Psoas muscle (tissue), 8 donors: Measurements from ENCODE around the gene ZNF850. TPM values are rescaled to one million over a fixed set of nuclear protein-coding genes. Genes with fewer than 3 reads are reported as not detected.
"Not testable (repeated sequence)": the region's sequence is repeated elsewhere in the genome, so short reads cannot be mapped to it uniquely, and the experiment has no call there.

Experiments used
- ATAC-seq, 4 donors: fragments of 200-7000 bp; cut with Tn5 transposase; one replicate each; pipeline ENCODE4 v1.9.1; 2020; ENCODE audit warnings: moderate library complexity in 3 of 4, mild to moderate bottlenecking in 2 of 4
- DNase-seq, 2 donors: peaks; one replicate each; pipeline ENCODE4 v3.0.0-alpha.2; 2020
- H3K27ac ChIP-seq: fragments of 200-600 bp; one replicate; pipeline ENCODE4 v1.8.0; 2022
- H3K27me3 ChIP-seq, 3 donors: fragments of 200-600 bp in 1 of 3; one replicate each; pipeline versions ENCODE4 v1.6.1 to v1.8.0; 2013 to 2022; ENCODE audit warnings: low read length in 2 of 3, mild to moderate bottlenecking in 2 of 3, moderate library complexity in 1 of 3; ENCODE audit not compliant: insufficient read depth in 3 of 3
- H3K36me3 ChIP-seq, 2 donors: fragments of 200-600 bp in 1 of 2; one replicate each; pipeline versions ENCODE4 v1.6.1 to v1.8.0; 2013 to 2022; ENCODE audit warnings: low read depth in 1 of 2, mild to moderate bottlenecking in 1 of 2, moderate library complexity in 1 of 2; ENCODE audit not compliant: insufficient read depth in 1 of 2
- H3K4me1 ChIP-seq: fragments of 200-600 bp; one replicate; pipeline ENCODE4 v1.8.0; 2022
- H3K4me3 ChIP-seq: fragments of 200-600 bp; one replicate; pipeline ENCODE4 v1.8.0; 2022; ENCODE audit warnings: mild to moderate bottlenecking
- H3K9me3 ChIP-seq: fragments of 200-600 bp; one replicate; pipeline ENCODE4 v1.8.0; 2022
- CTCF ChIP-seq: fragments of 200-600 bp; IDR thresholded peaks from one replicate; pipeline ENCODE4 v1.8.0; 2022; ENCODE audit warnings: antibody characterized with exemption
- WGBS, 3 donors: extraction: QIAGEN DNeasy Blood & Tissue Kit; methylation state at CpG; one replicate each; pipeline versions ENCODE4 v1.1.6 to v1.1.7; 2013; 5-methylcytosine and 5-hydroxymethylcytosine counted together
- intact Hi-C, 2 donors: fragments of 100-400 bp; cut with DNase I; formaldehyde crosslinking; loops; one replicate each; pipeline versions ENCODE4 v1.11.0 to v1.14.2; 2022
- polyA plus RNA-seq, 3 donors: library from polyadenylated mRNA; stranded (reverse); fragments of 200-250 nt; gene quantifications; one replicate each; pipeline ENCODE4 v1.2.3, GENCODE V29; 2013
- total RNA-seq, 4 donors: library from RNA; stranded (reverse); fragmentation: NEBNext Ultra II Directional in 2 of 4; extraction: Animal tissue kit (Norgen Biotek cat#: 25700) in 2 of 4; gene quantifications; one replicate each; pipeline versions ENCODE4 v1.2.1 to v1.2.4, GENCODE V29; 2021 to 2023
- donor health status: healthy with polysubstance abuse.
- donor health status: DM: no; HTN: no; CAD: no; lungs with moderate emphysema.
- donor health status: Bipolar disorder and iron deficiency.
- donor health status: healthy.
- donor health status: DM: yes; HTN: yes; CAD: no.
- donor health status: DM: no; HTN: no; CAD: no.
- donor health status: DM: no; HTN: no; CAD: no.
- donor health status: DM: yes; HTN: yes; CAD: no.

Gene ZNF850
- total and polyA plus RNA-seq, 7 donors: 0.10 to 1.1 (median 0.29) TPM

GRCh38 chr19:36748431-36749275 lies 24.0 kb downstream of the ZNF850 start:
- peaks cover 5 to 26% of the 10 kb centered on the region in 2 donors for H3K36me3 ChIP-seq
- no peak overlapping the region for H3K27ac ChIP-seq
- no peaks in the 10 kb centered on the region for H3K27me3 ChIP-seq
- no peak for DNase-seq
- TF ChIP-seq CTCF: no peak
- WGBS, 3 donors: 98% methylated on average over 10 of the region's 10 CpGs
- peaks cover 98% of the 10 kb centered on the region for H3K9me3 ChIP-seq
- intact Hi-C loops: no loop called here
- no peak for ATAC-seq
- H3K4me1 ChIP-seq: no peaks in the 10 kb centered on the region
- H3K4me3 ChIP-seq: no peak overlapping the region

- Histone ChIP-seq H3K4me3 (no peak overlapping the region), H3K27ac (no peak overlapping the region), H3K36me3 (peaks cover 5 to 26% of the 10 kb centered on the region in 2 donors), H3K4me1 (no peaks in the 10 kb centered on the region), H3K9me3 (peaks cover 99% of the 10 kb centered on the region), H3K27me3 (no peaks in the 10 kb centered on the region)
- no peak for TF ChIP-seq CTCF
- ATAC-seq (no peak), DNase-seq (no peak)
- 96 to 99% (median 99%) methylated on average over 10 of the region's 10 CpGs for WGBS, 3 donors
- intact Hi-C loops: no loop called here
Measured at GRCh38 chr19:36747750-36748149, 24.9 kb downstream of the ZNF850 start.

- H3K36me3 ChIP-seq: peaks cover 5 to 26% of the 10 kb centered on the region in 2 donors
- H3K4me1 ChIP-seq: no peaks in the 10 kb centered on the region
- no peak for TF ChIP-seq CTCF
- peaks cover 99% of the 10 kb centered on the region for H3K9me3 ChIP-seq
- H3K4me3 ChIP-seq: no peak overlapping the region
- no peak for DNase-seq
- intact Hi-C loops: no loop called here
- H3K27ac ChIP-seq: no peak overlapping the region
- no peaks in the 10 kb centered on the region for H3K27me3 ChIP-seq
- no peak for ATAC-seq
- 97 to 98% (median 98%) methylated on average over 4 of the region's 4 CpGs for WGBS, 3 donors
Measured at GRCh38 chr19:36745870-36746269, 26.7 kb downstream of the ZNF850 start.

GRCh38 chr19:36736166-36736565 lies 36.4 kb downstream of the ZNF850 start:
- H3K27ac ChIP-seq, H3K4me1 ChIP-seq, H3K27me3 ChIP-seq, ATAC-seq, DNase-seq, H3K4me3 ChIP-seq, intact Hi-C loops: not testable (repeated sequence)
- 43 to 59% (median 58%) methylated on average over 9 of the region's 9 CpGs for WGBS, 3 donors
- H3K9me3 ChIP-seq: peaks cover 97% of the 10 kb centered on the region
- peaks cover 0 to 13% of the 10 kb centered on the region in 2 donors for H3K36me3 ChIP-seq

- no peaks in the 10 kb centered on the region for H3K4me1 ChIP-seq
- 98 to 99% (median 99%) methylated on average over 10 of the region's 10 CpGs for WGBS, 3 donors
- no peak for TF ChIP-seq CTCF
- no peak overlapping the region for H3K27ac ChIP-seq
- intact Hi-C loops: no loop called here
- H3K27me3 ChIP-seq: no peaks in the 10 kb centered on the region
- peaks cover 22 to 66% of the 10 kb centered on the region in 2 donors for H3K36me3 ChIP-seq
- no peak for ATAC-seq
- DNase-seq: no peak
- peaks cover 91% of the 10 kb centered on the region for H3K9me3 ChIP-seq
- H3K4me3 ChIP-seq: no peak overlapping the region
Measured at GRCh38 chr19:36719687-36720556, 52.7 kb downstream of the ZNF850 start.
